ENCODE measurements around the gene TBC1D10A.

TBC1D10A gene

GRCh38 chr22:30356449-30357235 lies 29.9 kb upstream of the TBC1D10A start, which contains the start of the genes CCDC157 and SF3A1:
Gene CCDC157, plus strand, starts transcription at chr22:30357007. Its CDS starts 8,994 bp downstream, at chr22:30366001.
Gene SF3A1, minus strand, starts transcription at chr22:30356894. Its CDS starts 102 bp downstream, at chr22:30356792.
- TF ChIP-seq REST (IDR thresholded peaks at IDR 0.05; ENCODE audit: insufficient read depth in 1 of 2, low read depth in 2 of 2, low read length in 2 of 2): no peak
- TF ChIP-seq TAF1 (IDR thresholded peaks at IDR 0.05; ENCODE audit: borderline replicate concordance, insufficient read depth, low read length): peak; percentile 68; the same call in 1 of the 2 replicates
- peak; percentile 79 for TF ChIP-seq POLR2AphosphoS5 (IDR thresholded peaks at IDR 0.05; ENCODE audit: low read depth, low read length)
- TF ChIP-seq FOXP2 (optimal IDR thresholded peaks at IDR 0.05; ENCODE audit: borderline replicate concordance, extremely low read depth, extremely low read length, insufficient read depth): peak; percentile 94
- TF ChIP-seq SIN3A (IDR thresholded peaks at IDR 0.05; ENCODE audit: borderline replicate concordance, insufficient read depth, low read length): peak; percentile 75; the same call in 1 of the 2 replicates

GRCh38 chr22:30354644-30355043 lies 27.9 kb upstream of the TBC1D10A start:
- no peak for TF ChIP-seq TAF1 (IDR thresholded peaks at IDR 0.05; ENCODE audit: borderline replicate concordance, insufficient read depth, low read length)
- TF ChIP-seq REST (IDR thresholded peaks at IDR 0.05; ENCODE audit: insufficient read depth in 1 of 2, low read depth in 2 of 2, low read length in 2 of 2): no peak
- TF ChIP-seq FOXP2 (optimal IDR thresholded peaks at IDR 0.05; ENCODE audit: borderline replicate concordance, extremely low read depth, extremely low read length, insufficient read depth): no peak
- no peak for TF ChIP-seq POLR2AphosphoS5 (IDR thresholded peaks at IDR 0.05; ENCODE audit: low read depth, low read length)
- TF ChIP-seq SIN3A (IDR thresholded peaks at IDR 0.05; ENCODE audit: borderline replicate concordance, insufficient read depth, low read length): no peak

- TF ChIP-seq FOXP2 (optimal IDR thresholded peaks at IDR 0.05; ENCODE audit: borderline replicate concordance, extremely low read depth, extremely low read length, insufficient read depth): no peak
- no peak for TF ChIP-seq TAF1 (IDR thresholded peaks at IDR 0.05; ENCODE audit: borderline replicate concordance, insufficient read depth, low read length)
- no peak for TF ChIP-seq POLR2AphosphoS5 (IDR thresholded peaks at IDR 0.05; ENCODE audit: low read depth, low read length)
- TF ChIP-seq REST (IDR thresholded peaks at IDR 0.05; ENCODE audit: insufficient read depth in 1 of 2, low read depth in 2 of 2, low read length in 2 of 2): no peak
- TF ChIP-seq SIN3A (IDR thresholded peaks at IDR 0.05; ENCODE audit: borderline replicate concordance, insufficient read depth, low read length): no peak
Measured at GRCh38 chr22:30351226-30351625, 24.5 kb upstream of the TBC1D10A start.

GRCh38 chr22:30348809-30349208 lies 22.1 kb upstream of the TBC1D10A start:
- no peak for TF ChIP-seq SIN3A (IDR thresholded peaks at IDR 0.05; ENCODE audit: borderline replicate concordance, insufficient read depth, low read length)
- TF ChIP-seq REST (IDR thresholded peaks at IDR 0.05; ENCODE audit: insufficient read depth in 1 of 2, low read depth in 2 of 2, low read length in 2 of 2): no peak
- TF ChIP-seq POLR2AphosphoS5 (IDR thresholded peaks at IDR 0.05; ENCODE audit: low read depth, low read length): no peak
- no peak for TF ChIP-seq TAF1 (IDR thresholded peaks at IDR 0.05; ENCODE audit: borderline replicate concordance, insufficient read depth, low read length)
- TF ChIP-seq FOXP2 (optimal IDR thresholded peaks at IDR 0.05; ENCODE audit: borderline replicate concordance, extremely low read depth, extremely low read length, insufficient read depth): no peak
